ENCODE results near the gene MTAP. TPM values are rescaled to one million over a fixed set of nuclear protein-coding genes. Genes with fewer than 3 reads are reported as not detected.

Gene MTAP
- total RNA-seq, 1 experiment from 2014 or later = 102 TPM

DNA sequence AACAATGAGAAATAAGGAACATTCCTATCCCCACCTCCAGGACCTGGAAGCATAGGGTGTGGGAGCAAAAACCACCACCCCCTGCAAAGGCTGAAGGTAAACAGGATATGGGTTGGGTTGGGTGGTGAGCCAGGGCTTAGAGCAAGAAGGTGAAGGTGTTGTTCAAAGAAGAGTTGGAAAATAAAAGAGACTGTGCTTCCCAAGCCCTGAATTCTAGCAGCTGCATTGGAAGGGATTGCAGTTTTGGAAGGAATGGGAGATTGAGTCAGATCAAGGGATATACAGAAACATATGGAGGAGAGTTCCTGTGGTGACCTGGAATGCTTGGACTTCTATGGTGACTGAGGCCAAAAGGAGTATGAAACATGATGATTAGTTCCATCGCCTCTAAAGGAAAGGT, 24.7 kb upstream of the MTAP start:
- no peak overlapping the region for H3K4me2 ChIP-seq (ENCODE audit: insufficient read depth, insufficient read length, low read length)

More for the DNA sequence above, 24.7 kb upstream of the MTAP start:
- DNase-seq = no peak
- Histone ChIP-seq H3K79me2 (ENCODE audit: insufficient read depth, low read length) (no peaks in the 10 kb centered on the region), H3K56ac (ENCODE audit: insufficient read length, low read depth, low read length) (no peak overlapping the region), H2AK5ac (ENCODE audit: insufficient read length, low read length) (no peak overlapping the region), H4K20me1 (ENCODE audit: control insufficient read depth, insufficient read depth, insufficient read length) (no peaks in the 10 kb centered on the region), H3K14ac (ENCODE audit: insufficient read depth, low read length) (no peak overlapping the region), H3K27ac (ENCODE audit: insufficient read length, low read depth, low read length) (no peak overlapping the region), H2AFZ (ENCODE audit: low read length) (no peak overlapping the region), H3K9ac (ENCODE audit: extremely low read depth, insufficient read length, low read length) (no peak overlapping the region), H3K4ac (ENCODE audit: low read depth, low read length) (no peak overlapping the region), H3T11ph (ENCODE audit: low read length) (no peak overlapping the region), H4K5ac (ENCODE audit: insufficient read length, low read depth, low read length) (no peak overlapping the region), H3K27me3 (ENCODE audit: insufficient read depth, low read length) (no peaks in the 10 kb centered on the region; the same call in 1 of the 2 replicates), H3K18ac (ENCODE audit: insufficient read length, low read depth, low read length) (no peak overlapping the region), H3K9me3 (ENCODE audit: control insufficient read depth, low read depth, low read length) (no peaks in the 10 kb centered on the region), H2BK12ac (ENCODE audit: insufficient read length, low read depth, low read length) (no peak overlapping the region), H3K79me1 (ENCODE audit: insufficient read depth, low read depth, low read length, poor library complexity, severe bottlenecking) (no peaks in the 10 kb centered on the region), H2BK5ac (ENCODE audit: insufficient read length, low read length) (no peak overlapping the region), H2BK15ac (ENCODE audit: low read depth, low read length) (no peak overlapping the region), H4K91ac (ENCODE audit: insufficient read length, low read depth, low read length) (no peak overlapping the region), H4K8ac (replicated peaks; ENCODE audit: insufficient read length, low read depth, low read length) (no peak overlapping the region), H3K23ac (ENCODE audit: insufficient read length, low read depth, low read length) (no peak overlapping the region), H3K23me2 (ENCODE audit: insufficient read length, low read depth, low read length, poor library complexity, severe bottlenecking) (no peaks in the 10 kb centered on the region), H2BK20ac (ENCODE audit: low read depth, low read length, poor library complexity, severe bottlenecking) (no peak overlapping the region), H2BK120ac (ENCODE audit: low read depth, low read length, poor library complexity, severe bottlenecking) (no peak overlapping the region), H3K4me1 (ENCODE audit: insufficient read depth, low read length) (no peaks in the 10 kb centered on the region; the same call in 1 of the 2 replicates)
- TF ChIP-seq, protein P1, sequence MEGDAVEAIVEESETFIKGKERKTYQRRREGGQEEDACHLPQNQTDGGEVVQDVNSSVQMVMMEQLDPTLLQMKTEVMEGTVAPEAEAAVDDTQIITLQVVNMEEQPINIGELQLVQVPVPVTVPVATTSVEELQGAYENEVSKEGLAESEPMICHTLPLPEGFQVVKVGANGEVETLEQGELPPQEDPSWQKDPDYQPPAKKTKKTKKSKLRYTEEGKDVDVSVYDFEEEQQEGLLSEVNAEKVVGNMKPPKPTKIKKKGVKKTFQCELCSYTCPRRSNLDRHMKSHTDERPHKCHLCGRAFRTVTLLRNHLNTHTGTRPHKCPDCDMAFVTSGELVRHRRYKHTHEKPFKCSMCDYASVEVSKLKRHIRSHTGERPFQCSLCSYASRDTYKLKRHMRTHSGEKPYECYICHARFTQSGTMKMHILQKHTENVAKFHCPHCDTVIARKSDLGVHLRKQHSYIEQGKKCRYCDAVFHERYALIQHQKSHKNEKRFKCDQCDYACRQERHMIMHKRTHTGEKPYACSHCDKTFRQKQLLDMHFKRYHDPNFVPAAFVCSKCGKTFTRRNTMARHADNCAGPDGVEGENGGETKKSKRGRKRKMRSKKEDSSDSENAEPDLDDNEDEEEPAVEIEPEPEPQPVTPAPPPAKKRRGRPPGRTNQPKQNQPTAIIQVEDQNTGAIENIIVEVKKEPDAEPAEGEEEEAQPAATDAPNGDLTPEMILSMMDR (conservative IDR thresholded peaks at IDR 0.05) = no peak
- no CpG with 5 or more reads among the region's 1 CpG for WGBS (ENCODE audit: extremely low coverage, insufficient read length, low lambda C conversion rate)
- Mint-ChIP-seq H3K9me3 (no peaks in the 10 kb centered on the region), H3K27me3 (ENCODE audit: low read depth) (peaks cover 25% of the 10 kb centered on the region), H3K4me3 (no peak overlapping the region), H3K36me3 (ENCODE audit: insufficient read depth in 1 of 3, low read depth in 3 of 3) (no peaks in the 10 kb centered on the region), H3K27ac (no peak overlapping the region), H3K4me1 (no peaks in the 10 kb centered on the region)

Measured in H9 (cell line).